CD14-positive monocyte (primary cell): Measurements from ENCODE around the gene SLC6A18. TPM values are rescaled to one million over a fixed set of nuclear protein-coding genes. Genes with fewer than 3 reads are reported as not detected.
"Not testable (repeated sequence)": the region's sequence is repeated elsewhere in the genome, so short reads cannot be mapped to it uniquely, and the experiment has no call there.

Source experiments
- DNase-seq, 3 donors: peaks; one replicate each; pipeline ENCODE4 v3.0.0-alpha.2; 2011 to 2022
- H2AFZ ChIP-seq: 2 replicates; pipeline ENCODE4 v1.6.0; 2012; ENCODE audit warnings: mild to moderate bottlenecking, low read depth, low read length, inconsistent platforms; ENCODE audit not compliant: insufficient read depth, poor library complexity, severe bottlenecking
- H3K27ac ChIP-seq, 2 donors: 1 replicate in 1 of 2; 2 replicates in 1 of 2; pipeline ENCODE4 v1.5.1; 2012 to 2013; ENCODE audit warnings: low read length in 2 of 2, control low read depth in 1 of 2, inconsistent platforms in 1 of 2, low read depth in 1 of 2, mild to moderate bottlenecking in 1 of 2
- H3K27me3 ChIP-seq, 2 donors: one replicate each; pipeline versions ENCODE4 v1.6.0 to v1.6.1; 2011 to 2013; ENCODE audit warnings: low read length in 2 of 2; ENCODE audit not compliant: control insufficient read depth in 2 of 2, insufficient read depth in 2 of 2
- H3K36me3 ChIP-seq, 2 donors: replicated peaks in 1 of 2; 1 replicate in 1 of 2; 2 replicates in 1 of 2; pipeline versions ENCODE4 v1.5.1 to v1.6.1; 2012 to 2013; ENCODE audit warnings: low read length in 2 of 2, control low read depth in 1 of 2, inconsistent platforms in 1 of 2, mild to moderate bottlenecking in 1 of 2; ENCODE audit not compliant: insufficient read depth in 2 of 2, control insufficient read depth in 1 of 2
- H3K4me1 ChIP-seq, 2 donors: 1 replicate in 1 of 2; 2 replicates in 1 of 2; pipeline versions ENCODE4 v1.5.1 to v1.6.1; 2012 to 2013; ENCODE audit warnings: low read length in 2 of 2, control low read depth in 1 of 2, inconsistent platforms in 1 of 2, mild to moderate bottlenecking in 1 of 2, moderate library complexity in 1 of 2; ENCODE audit not compliant: insufficient read depth in 2 of 2, control insufficient read depth in 1 of 2
- H3K4me2 ChIP-seq: replicated peaks from 2 replicates; pipeline ENCODE3; 2012; ENCODE audit warnings: low read length, moderate library complexity, mild to moderate bottlenecking; ENCODE audit not compliant: poor library complexity, severe bottlenecking; ENCODE audit errors: extremely low read depth
- H3K4me3 ChIP-seq, 3 experiments: fragments of 200-600 bp in 1 of 3; sonication (generic) in 1 of 3; replicated peaks in 1 of 3; 1 replicate in 2 of 3; 2 replicates in 1 of 3; pipeline ENCODE4 v1.5.1; 2011 to 2013; ENCODE audit warnings: low read length in 3 of 3, mild to moderate bottlenecking in 3 of 3, control low read depth in 2 of 3, low read depth in 2 of 3, inconsistent platforms in 1 of 3, moderate library complexity in 1 of 3
- H3K79me2 ChIP-seq: 2 replicates; pipeline ENCODE4 v1.6.0; 2012; ENCODE audit warnings: mild to moderate bottlenecking, control low read depth, inconsistent platforms, low read length, moderate library complexity; ENCODE audit not compliant: insufficient read depth
- H3K9ac ChIP-seq: 2 replicates; pipeline ENCODE4 v1.6.0; 2017; ENCODE audit warnings: low read length, mild to moderate bottlenecking; ENCODE audit not compliant: insufficient read depth, poor library complexity, severe bottlenecking
- H3K9me3 ChIP-seq, 2 donors: replicated peaks in 1 of 2; 1 replicate in 1 of 2; 2 replicates in 1 of 2; pipeline versions ENCODE4 v1.5.1 to v1.6.1; 2012 to 2013; ENCODE audit warnings: low read length in 2 of 2, control low read depth in 1 of 2; ENCODE audit not compliant: control insufficient read depth in 1 of 2, insufficient read depth in 1 of 2
- H4K20me1 ChIP-seq: 2 replicates; pipeline ENCODE4 v1.6.0; 2012; ENCODE audit warnings: mild to moderate bottlenecking, low read length, control low read depth, moderate library complexity; ENCODE audit not compliant: insufficient read depth
- H3K27ac Mint-ChIP-seq, 7 donors: one replicate each; pipeline ENCODE4 v1.8.0; 2020; ENCODE audit warnings: mild to moderate bottlenecking in 7 of 7, mixed read lengths in 7 of 7, moderate library complexity in 6 of 7, inconsistent platforms in 2 of 7
- H3K27me3 Mint-ChIP-seq, 3 donors: one replicate each; pipeline ENCODE4 v1.8.0; 2021 to 2022; ENCODE audit warnings: low read depth in 3 of 3, mild to moderate bottlenecking in 3 of 3, mixed read lengths in 3 of 3, moderate library complexity in 3 of 3, inconsistent platforms in 1 of 3
- H3K36me3 Mint-ChIP-seq, 2 donors: one replicate each; pipeline ENCODE4 v1.8.0; 2020; ENCODE audit warnings: mixed read lengths in 2 of 2, inconsistent platforms in 1 of 2, mild to moderate bottlenecking in 1 of 2
- H3K4me1 Mint-ChIP-seq: one replicate; pipeline ENCODE4 v1.8.0; 2020; ENCODE audit warnings: mild to moderate bottlenecking, mixed read lengths
- H3K4me3 Mint-ChIP-seq, 2 donors: one replicate each; pipeline ENCODE4 v1.8.0; 2020; ENCODE audit warnings: mild to moderate bottlenecking in 2 of 2, mixed read lengths in 2 of 2, moderate library complexity in 1 of 2
- H3K9me3 Mint-ChIP-seq, 7 donors: one replicate each; pipeline ENCODE4 v1.8.0; 2020 to 2022; ENCODE audit warnings: mixed read lengths in 7 of 7, mild to moderate bottlenecking in 6 of 7, moderate library complexity in 6 of 7, inconsistent platforms in 2 of 7
- CTCF ChIP-seq: fragments of 200-600 bp; IDR thresholded peaks from one replicate; pipeline ENCODE4 v1.8.0; 2022; ENCODE audit warnings: antibody characterized with exemption, mild to moderate bottlenecking
- WGBS: methylation state at CpG from one replicate; pipeline ENCODE4 v1.1.5; 2013; ENCODE audit warnings: missing lambda C conversion rate; ENCODE audit not compliant: insufficient coverage; 5-methylcytosine and 5-hydroxymethylcytosine counted together
- intact Hi-C, 2 donors: fragments of 100-400 bp; cut with micrococcal nuclease; formaldehyde crosslinking; loops; one replicate each; pipeline versions ENCODE4 v1.15.0 to v1.15.1; 2023
- polyA plus RNA-seq, 3 donors: library from polyadenylated mRNA; depleted of rRNA in 1 of 3; unstranded in 2 of 3; stranded (reverse) in 1 of 3; fragments of 300-500 nt in 2 of 3; fragments of >200 nt in 1 of 3; fragmentation: Illumina TruSeq in 2 of 3; gene quantifications; 1 replicate in 2 of 3; 2 replicates in 1 of 3; pipeline ENCODE4 v1.2.3, GENCODE V29; 2012 to 2021

The SLC6A18 gene
- polyA plus RNA-seq, 3 donors: not detected

- Histone ChIP-seq H3K79me2 (no peaks in the 10 kb centered on the region), H3K9ac (no peak overlapping the region), H3K36me3 (no peaks in the 10 kb centered on the region), H4K20me1 (no peaks in the 10 kb centered on the region), H3K9me3 (peaks cover 0 to 41% of the 10 kb centered on the region in 2 donors), H3K27ac (no peak overlapping the region), H3K4me3 (no peak overlapping the region), H3K27me3 (no peaks in the 10 kb centered on the region), H3K4me2 (no peak overlapping the region), H3K4me1 (no peaks in the 10 kb centered on the region), H2AFZ (no peak overlapping the region)
- no peak for DNase-seq
- Mint-ChIP-seq H3K9me3 (peaks cover 10 to 35% (median 18%) of the 10 kb centered on the region in 7 donors), H3K36me3 (no peaks in the 10 kb centered on the region), H3K4me1 (no peaks in the 10 kb centered on the region), H3K27ac (no peak overlapping the region), H3K27me3 (peaks cover 0 to 3% (median 0%) of the 10 kb centered on the region in 3 donors), H3K4me3 (no peak overlapping the region)
- WGBS: 97% methylated on average over 25 of the region's 25 CpGs
- TF ChIP-seq CTCF: no peak
- intact Hi-C loops: no loop called here
Observed at GRCh38 chr5:1285883-1286291, 60.7 kb downstream of the SLC6A18 start.

GRCh38 chr5:1288439-1289335 is 63.5 kb downstream of the SLC6A18 start:
- Histone ChIP-seq H3K9ac (no peak overlapping the region), H3K9me3 (peaks cover 0 to 22% of the 10 kb centered on the region in 2 donors), H3K27me3 (peaks cover 0 to 2% of the 10 kb centered on the region in 2 donors), H3K79me2 (no peaks in the 10 kb centered on the region), H3K27ac (no peak overlapping the region), H3K4me2 (no peak overlapping the region), H3K4me1 (no peaks in the 10 kb centered on the region), H3K4me3 (no peak overlapping the region), H2AFZ (no peak overlapping the region), H3K36me3 (no peaks in the 10 kb centered on the region), H4K20me1 (no peaks in the 10 kb centered on the region)
- intact Hi-C loops: no loop called here
- WGBS: 96% methylated on average over 22 of the region's 37 CpGs
- Mint-ChIP-seq H3K27me3 (peaks cover 3% of the 10 kb centered on the region in 3 donors), H3K4me1 (no peaks in the 10 kb centered on the region), H3K4me3 (no peak overlapping the region), H3K27ac (no peak overlapping the region), H3K9me3 (peaks cover 7 to 25% (median 15%) of the 10 kb centered on the region in 7 donors), H3K36me3 (no peaks in the 10 kb centered on the region)
- TF ChIP-seq CTCF: no peak
- DNase-seq: no peak

GRCh38 chr5:1289559-1289958 is 64.4 kb downstream of the SLC6A18 start:
- H3K36me3 ChIP-seq, intact Hi-C loops, H3K4me1 ChIP-seq, H3K4me1 Mint-ChIP-seq, H3K79me2 ChIP-seq, H3K27ac Mint-ChIP-seq, H3K4me3 ChIP-seq, DNase-seq, H3K27me3 ChIP-seq, H3K36me3 Mint-ChIP-seq, H3K27ac ChIP-seq, H4K20me1 ChIP-seq, H3K4me3 Mint-ChIP-seq, H3K9ac ChIP-seq, H2AFZ ChIP-seq, H3K4me2 ChIP-seq: not testable (repeated sequence)
- peaks cover 0 to 18% of the 10 kb centered on the region in 2 donors for H3K9me3 ChIP-seq
- WGBS: no CpG with 5 or more reads among the region's 32 CpGs
- Mint-ChIP-seq H3K9me3 (peaks cover 7 to 19% (median 14%) of the 10 kb centered on the region in 7 donors), H3K27me3 (peaks cover 3 to 11% (median 3%) of the 10 kb centered on the region in 3 donors)
